Astrocyte (in vitro differentiated cells and primary cell): ENCODE measurements around the gene FAM217A. TPM values are rescaled to one million over a fixed set of nuclear protein-coding genes. Genes with fewer than 3 reads are reported as not detected.

Source experiments
- DNase-seq: peaks from one replicate; pipeline ENCODE4 v3.0.0-alpha.2; 2010; ENCODE audit warnings: low read depth
- FAIRE-seq: peaks from 2 replicates; lab custom pipeline; 2011; peaks lifted over from hg19 to GRCh38; lab: Jason Lieb, UNC
- H2AFZ ChIP-seq: 2 replicates; pipeline ENCODE4 v1.6.0; 2012; ENCODE audit warnings: low read depth, low read length, inconsistent platforms
- H3K27ac ChIP-seq: 2 replicates; pipeline ENCODE4 v1.5.1; 2011; ENCODE audit warnings: low read depth, low read length, inconsistent platforms
- H3K27me3 ChIP-seq: 2 replicates; pipeline ENCODE4 v1.6.0; 2011; ENCODE audit warnings: low read length, inconsistent platforms; ENCODE audit not compliant: insufficient read depth
- H3K36me3 ChIP-seq: 2 replicates; pipeline ENCODE4 v1.5.1; 2011; ENCODE audit warnings: low read length, inconsistent platforms; ENCODE audit not compliant: insufficient read depth
- H3K4me1 ChIP-seq: 2 replicates; pipeline ENCODE4 v1.5.1; 2011; ENCODE audit warnings: low read length, inconsistent platforms; ENCODE audit not compliant: insufficient read depth
- H3K4me2 ChIP-seq: 2 replicates; pipeline ENCODE4 v1.6.0; 2012; ENCODE audit warnings: low read length, inconsistent platforms
- H3K4me3 ChIP-seq: 2 replicates; pipeline ENCODE4 v1.5.1; 2011; ENCODE audit warnings: low read depth, mild to moderate bottlenecking, low read length, inconsistent platforms; ENCODE audit not compliant: insufficient read depth
- H3K79me2 ChIP-seq: 2 replicates; pipeline ENCODE4 v1.6.0; 2012; ENCODE audit warnings: mild to moderate bottlenecking, low read length, inconsistent platforms; ENCODE audit not compliant: insufficient read depth
- H3K9ac ChIP-seq: 2 replicates; pipeline ENCODE4 v1.6.0; 2012; ENCODE audit warnings: mild to moderate bottlenecking, low read length, inconsistent platforms
- H3K9me3 ChIP-seq: 2 replicates; pipeline ENCODE4 v1.5.1; 2012; ENCODE audit warnings: low read depth, mild to moderate bottlenecking, low read length, inconsistent platforms; ENCODE audit not compliant: insufficient read depth
- H4K20me1 ChIP-seq: 2 replicates; pipeline ENCODE4 v1.6.0; 2012; ENCODE audit warnings: low read length, inconsistent platforms; ENCODE audit not compliant: insufficient read depth
- H3K27ac Mint-ChIP-seq: one replicate; pipeline ENCODE4 v1.8.0; 2021; ENCODE audit warnings: mild to moderate bottlenecking, mixed read lengths; ENCODE audit not compliant: unreplicated experiment
- H3K27me3 Mint-ChIP-seq: one replicate; pipeline ENCODE4 v1.8.0; 2021; ENCODE audit warnings: low read depth, mixed read lengths; ENCODE audit not compliant: unreplicated experiment
- H3K36me3 Mint-ChIP-seq: one replicate; pipeline ENCODE4 v1.8.0; 2021; ENCODE audit warnings: low read depth, mixed read lengths; ENCODE audit not compliant: unreplicated experiment
- H3K4me1 Mint-ChIP-seq: one replicate; pipeline ENCODE4 v1.8.0; 2021; ENCODE audit warnings: low read depth, mixed read lengths; ENCODE audit not compliant: unreplicated experiment
- H3K4me3 Mint-ChIP-seq: one replicate; pipeline ENCODE4 v1.8.0; 2021; ENCODE audit warnings: mild to moderate bottlenecking, moderate library complexity, mixed read lengths; ENCODE audit not compliant: unreplicated experiment
- H3K9me3 Mint-ChIP-seq: one replicate; pipeline ENCODE4 v1.8.0; 2021; ENCODE audit warnings: mild to moderate bottlenecking, mixed read lengths; ENCODE audit not compliant: unreplicated experiment
- CTCF ChIP-seq: IDR thresholded peaks from 2 replicates; pipeline ENCODE4 v1.5.1; 2011; ENCODE audit warnings: low read depth, mild to moderate bottlenecking, inconsistent platforms, low read length, moderate library complexity; ENCODE audit not compliant: insufficient read depth
- EZH2 ChIP-seq: IDR thresholded peaks from 2 replicates; pipeline ENCODE4 v1.6.1; 2012; ENCODE audit warnings: mild to moderate bottlenecking, low read length, inconsistent platforms; ENCODE audit not compliant: insufficient read depth
- total RNA-seq: library from RNA; stranded (reverse); gene quantifications from 2 replicates; pipeline ENCODE4 v1.2.1, GENCODE V29; 2021

The FAM217A gene
- total RNA-seq, 1 donor from 2014 or later, result not detected

- TF ChIP-seq CTCF (no peak), EZH2 (no peak)
- Histone ChIP-seq H3K79me2 (no peaks in the 10 kb centered on the region), H3K9me3 (no peaks in the 10 kb centered on the region), H2AFZ (no peak overlapping the region), H3K27me3 (no peaks in the 10 kb centered on the region), H4K20me1 (no peaks in the 10 kb centered on the region), H3K27ac (no peak overlapping the region), H3K36me3 (no peaks in the 10 kb centered on the region), H3K4me3 (no peak overlapping the region), H3K9ac (no peak overlapping the region), H3K4me1 (no peaks in the 10 kb centered on the region), H3K4me2 (no peak overlapping the region)
- H3K27ac Mint-ChIP-seq, result no peak overlapping the region
- no peak overlapping the region for H3K4me3 Mint-ChIP-seq
- DNase-seq, result no peak
- H3K36me3 Mint-ChIP-seq, result no peaks in the 10 kb centered on the region
- no peaks in the 10 kb centered on the region for H3K9me3 Mint-ChIP-seq
- FAIRE-seq, result no peak
- no peaks in the 10 kb centered on the region for H3K4me1 Mint-ChIP-seq
- H3K27me3 Mint-ChIP-seq, result no peaks in the 10 kb centered on the region
Observed at GRCh38 chr6:4074478-4075235, 4.3 kb downstream of the FAM217A start.

DNA sequence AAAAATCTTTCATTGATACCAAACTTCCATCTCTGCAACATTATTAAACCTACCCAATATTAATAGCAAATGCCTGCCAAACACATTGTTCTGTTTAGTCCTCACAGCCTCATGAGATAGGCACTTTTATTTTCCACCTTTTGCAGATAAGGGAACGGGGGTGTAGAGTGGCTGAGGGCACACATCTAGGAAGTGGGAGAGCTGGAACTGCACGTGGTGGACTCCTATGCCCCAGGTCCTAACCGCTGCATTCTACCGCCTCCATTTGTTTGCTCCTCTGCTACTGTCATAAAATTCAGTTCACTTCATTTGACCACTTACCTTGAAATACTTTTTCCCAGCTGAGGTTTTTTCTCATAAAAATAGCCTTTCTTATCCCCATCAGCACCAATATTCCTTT, 7.6 kb downstream of the FAM217A start:
- Mint-ChIP-seq H3K27me3 (no peaks in the 10 kb centered on the region), H3K27ac (no peak overlapping the region), H3K36me3 (no peaks in the 10 kb centered on the region), H3K9me3 (no peaks in the 10 kb centered on the region), H3K4me3 (no peak overlapping the region), H3K4me1 (peaks cover 6% of the 10 kb centered on the region)
- H3K27me3 ChIP-seq, result no peaks in the 10 kb centered on the region
- H3K4me2 ChIP-seq, result no peak overlapping the region
- FAIRE-seq (no peak), DNase-seq (no peak)
- H3K36me3 ChIP-seq, result no peaks in the 10 kb centered on the region
- H4K20me1 ChIP-seq, result no peaks in the 10 kb centered on the region
- TF ChIP-seq CTCF (no peak), EZH2 (no peak)
- H3K79me2 ChIP-seq, result no peaks in the 10 kb centered on the region
- no peaks in the 10 kb centered on the region for H3K9me3 ChIP-seq
- H3K4me3 ChIP-seq, result no peak overlapping the region
- no peak overlapping the region for H2AFZ ChIP-seq
- no peak overlapping the region for H3K27ac ChIP-seq
- no peaks in the 10 kb centered on the region for H3K4me1 ChIP-seq
- no peak overlapping the region for H3K9ac ChIP-seq

GRCh38 chr6:4069199-4069598, 9.7 kb downstream of the FAM217A start:
- FAIRE-seq (no peak), DNase-seq (no peak)
- H3K27ac ChIP-seq, result no peak overlapping the region
- peaks cover 13% of the 10 kb centered on the region for H3K36me3 ChIP-seq
- no peaks in the 10 kb centered on the region for H3K4me1 ChIP-seq
- no peak overlapping the region for H2AFZ ChIP-seq
- peaks cover 6% of the 10 kb centered on the region for H3K4me1 Mint-ChIP-seq
- H3K4me3 Mint-ChIP-seq, result no peak overlapping the region
- TF ChIP-seq CTCF, result no peak
- no peak for TF ChIP-seq EZH2
- H3K9me3 Mint-ChIP-seq, result peaks cover 2% of the 10 kb centered on the region
- peaks cover 10% of the 10 kb centered on the region for H3K36me3 Mint-ChIP-seq
- no peak overlapping the region for H3K9ac ChIP-seq
- no peaks in the 10 kb centered on the region for H3K27me3 ChIP-seq
- no peaks in the 10 kb centered on the region for H3K27me3 Mint-ChIP-seq
- no peak overlapping the region for H3K4me3 ChIP-seq
- H3K27ac Mint-ChIP-seq, result no peak overlapping the region
- H3K79me2 ChIP-seq, result no peaks in the 10 kb centered on the region
- no peaks in the 10 kb centered on the region for H4K20me1 ChIP-seq
- no peak overlapping the region for H3K4me2 ChIP-seq
- no peaks in the 10 kb centered on the region for H3K9me3 ChIP-seq
